Measurements from ENCODE around the gene ST8SIA6.
A peak's percentile ranks its signal among the peaks of the same experiment; 100 is the strongest.
"Not testable (repeated sequence)": the region's sequence is repeated elsewhere in the genome, so short reads cannot be mapped to it uniquely, and the experiment has no call there.

ST8SIA6 gene, protein sequence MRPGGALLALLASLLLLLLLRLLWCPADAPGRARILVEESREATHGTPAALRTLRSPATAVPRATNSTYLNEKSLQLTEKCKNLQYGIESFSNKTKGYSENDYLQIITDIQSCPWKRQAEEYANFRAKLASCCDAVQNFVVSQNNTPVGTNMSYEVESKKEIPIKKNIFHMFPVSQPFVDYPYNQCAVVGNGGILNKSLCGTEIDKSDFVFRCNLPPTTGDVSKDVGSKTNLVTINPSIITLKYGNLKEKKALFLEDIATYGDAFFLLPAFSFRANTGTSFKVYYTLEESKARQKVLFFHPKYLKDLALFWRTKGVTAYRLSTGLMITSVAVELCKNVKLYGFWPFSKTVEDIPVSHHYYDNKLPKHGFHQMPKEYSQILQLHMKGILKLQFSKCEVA

DNA sequence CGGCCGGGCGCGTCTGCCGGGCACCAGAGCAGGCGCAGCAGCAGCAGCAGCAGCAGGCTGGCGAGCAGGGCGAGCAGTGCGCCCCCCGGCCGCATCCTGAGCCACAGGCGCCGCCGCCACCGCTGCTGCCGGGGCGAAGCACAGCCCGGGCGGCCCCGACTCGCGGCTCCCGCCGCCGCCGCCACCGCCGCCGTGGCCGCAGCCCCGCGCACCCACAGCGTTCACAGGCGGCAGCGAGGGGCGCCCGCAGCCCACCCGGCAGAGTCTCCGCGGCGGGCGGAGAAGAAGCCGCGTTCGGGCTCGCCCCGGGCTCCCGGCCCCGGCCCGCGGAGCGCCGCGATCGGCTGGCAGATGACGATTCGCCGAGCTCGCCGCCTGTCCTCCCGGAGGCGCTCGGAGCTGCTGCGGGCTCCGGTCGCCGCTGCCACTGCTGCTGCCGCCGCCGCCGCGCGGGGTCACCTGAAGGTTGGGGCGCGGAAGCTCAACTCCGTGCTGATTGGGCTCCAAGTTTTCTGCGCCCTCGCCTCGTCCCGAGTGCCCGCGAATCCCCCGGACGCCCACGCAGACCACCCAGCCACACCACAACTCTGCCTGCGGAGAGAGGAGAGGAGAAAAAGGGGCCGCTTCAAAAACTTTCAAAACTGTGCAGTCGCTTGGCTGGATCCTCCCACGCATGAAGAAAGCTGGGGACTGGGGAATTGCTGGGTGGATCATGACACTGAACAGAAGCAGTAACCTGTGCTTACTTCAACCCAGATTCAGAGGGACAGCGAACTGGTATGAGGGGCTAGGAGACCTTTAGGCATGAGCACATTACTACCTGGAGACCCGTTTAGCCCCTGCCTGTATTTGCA, at the start of gene ST8SIA6:
ST8SIA6 (minus strand) TSS at position 435 of the 854 bp plus-strand sequence; CDS start at position 95, 340 bp downstream.
- Mint-ChIP-seq H3K27ac (ENCODE audit: low read depth) (peak within 1 kb of the TSS; percentile 86), H3K4me3 (peak within 1 kb of the TSS; percentile 89), H3K9me3 (peaks cover 4% of the 10 kb centered on the region), H3K36me3 (ENCODE audit: insufficient read depth) (peaks cover 12% of the 10 kb centered on the region), H3K27me3 (no peaks in the 10 kb centered on the region), H3K4me1 (peaks cover 26% of the 10 kb centered on the region)
- DNase-seq (ENCODE audit: low spot score in 2 of 2) = peak in 1 of 2 donors; percentile 38
- ATAC-seq (replicated peaks; ENCODE audit: extremely low read depth, poor library complexity, severe bottlenecking) = peak; percentile 54

DNA sequence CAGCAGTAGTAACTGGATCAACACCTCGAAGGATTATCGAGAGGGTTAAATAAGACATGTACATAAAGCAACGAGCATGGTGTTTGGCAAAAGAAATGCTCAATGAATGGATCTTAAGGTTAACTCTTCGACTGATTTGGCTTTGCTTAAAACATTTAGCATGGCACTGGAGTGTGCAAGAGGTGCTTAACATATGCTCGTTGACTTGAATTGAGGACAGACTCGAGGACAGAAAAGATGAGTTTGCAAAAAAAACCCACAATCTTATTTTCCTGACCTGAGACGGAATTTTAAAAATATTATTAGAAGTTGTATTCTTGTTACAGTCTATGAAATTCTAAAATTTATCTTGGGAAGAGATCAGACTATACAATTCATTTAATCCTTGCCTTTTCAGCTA, 49.4 kb upstream of the ST8SIA6 start:
- H3K4me1 Mint-ChIP-seq = peaks cover 51% of the 10 kb centered on the region
- no peaks in the 10 kb centered on the region for H3K27me3 Mint-ChIP-seq
- no peak for DNase-seq (ENCODE audit: low spot score in 2 of 2)
- ATAC-seq (replicated peaks; ENCODE audit: extremely low read depth, poor library complexity, severe bottlenecking) = no peak
- H3K36me3 Mint-ChIP-seq (ENCODE audit: insufficient read depth) = peaks cover 1% of the 10 kb centered on the region
- H3K27ac Mint-ChIP-seq (ENCODE audit: low read depth) = no peak overlapping the region
- H3K4me3 Mint-ChIP-seq = no peak overlapping the region
- peaks cover 4% of the 10 kb centered on the region for H3K9me3 Mint-ChIP-seq

GRCh38 chr10:17502814-17503213, 48.4 kb upstream of the ST8SIA6 start:
- ATAC-seq (replicated peaks; ENCODE audit: extremely low read depth, poor library complexity, severe bottlenecking) (no peak), DNase-seq (ENCODE audit: low spot score in 2 of 2) (no peak)
- Mint-ChIP-seq H3K9me3 (peaks cover 3% of the 10 kb centered on the region), H3K4me1 (peaks cover 41% of the 10 kb centered on the region), H3K27ac (ENCODE audit: low read depth) (peak overlapping the region; percentile 64), H3K36me3 (ENCODE audit: insufficient read depth) (peaks cover 1% of the 10 kb centered on the region), H3K4me3 (no peak overlapping the region), H3K27me3 (no peaks in the 10 kb centered on the region)

GRCh38 chr10:17499014-17499413, 44.6 kb upstream of the ST8SIA6 start:
- not testable (repeated sequence) for H3K4me3 Mint-ChIP-seq; H3K9me3 Mint-ChIP-seq; H3K27ac Mint-ChIP-seq (ENCODE audit: low read depth); H3K27me3 Mint-ChIP-seq; ATAC-seq (replicated peaks; ENCODE audit: extremely low read depth, poor library complexity, severe bottlenecking); DNase-seq (ENCODE audit: low spot score in 2 of 2); H3K36me3 Mint-ChIP-seq (ENCODE audit: insufficient read depth)
- H3K4me1 Mint-ChIP-seq = peaks cover 15% of the 10 kb centered on the region

GRCh38 chr10:17497446-17498030, 43.1 kb upstream of the ST8SIA6 start:
- peaks cover 6% of the 10 kb centered on the region for H3K4me1 Mint-ChIP-seq
- H3K27ac Mint-ChIP-seq (ENCODE audit: low read depth) = no peak overlapping the region
- no peaks in the 10 kb centered on the region for H3K36me3 Mint-ChIP-seq (ENCODE audit: insufficient read depth)
- DNase-seq (ENCODE audit: low spot score in 2 of 2) (no peak), ATAC-seq (replicated peaks; ENCODE audit: extremely low read depth, poor library complexity, severe bottlenecking) (no peak)
- H3K9me3 Mint-ChIP-seq = no peaks in the 10 kb centered on the region
- H3K4me3 Mint-ChIP-seq = no peak overlapping the region
- H3K27me3 Mint-ChIP-seq = no peaks in the 10 kb centered on the region

DNA sequence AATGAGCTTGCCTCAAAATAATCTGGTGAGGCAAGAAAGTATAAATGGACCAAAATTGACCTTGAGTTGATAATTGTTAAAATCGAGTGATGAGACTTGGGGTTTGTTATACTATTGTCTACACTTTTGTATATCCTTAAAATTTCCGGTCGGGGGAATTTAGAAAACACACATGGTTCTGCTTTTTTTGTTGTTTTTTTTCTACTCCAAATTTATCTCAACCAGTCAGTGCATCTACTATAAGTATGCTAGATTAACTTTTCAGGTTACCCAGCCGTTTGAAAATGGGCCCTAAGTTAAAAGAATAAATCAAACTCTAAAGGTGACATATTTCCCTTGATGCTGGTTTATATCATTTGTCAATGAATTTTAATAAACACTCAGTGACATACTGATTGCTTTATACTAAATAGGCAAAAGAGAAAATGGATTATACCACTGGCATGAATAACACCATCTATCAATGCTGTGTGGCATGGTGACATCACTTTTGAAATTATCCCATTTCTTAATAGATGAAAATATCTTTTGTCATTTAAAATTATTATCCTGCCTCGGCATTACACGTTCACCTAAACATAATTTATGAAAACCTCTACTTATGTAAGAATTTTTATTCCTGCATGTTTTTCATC, 40.3 kb upstream of the ST8SIA6 start:
- Mint-ChIP-seq H3K9me3 (no peaks in the 10 kb centered on the region), H3K36me3 (ENCODE audit: insufficient read depth) (no peaks in the 10 kb centered on the region), H3K4me3 (no peak overlapping the region), H3K4me1 (no peaks in the 10 kb centered on the region), H3K27me3 (no peaks in the 10 kb centered on the region), H3K27ac (ENCODE audit: low read depth) (no peak overlapping the region)
- ATAC-seq (replicated peaks; ENCODE audit: extremely low read depth, poor library complexity, severe bottlenecking) = no peak
- no peak for DNase-seq (ENCODE audit: low spot score in 2 of 2)

GRCh38 chr10:17488848-17489247, 34.5 kb upstream of the ST8SIA6 start:
- DNase-seq (ENCODE audit: low spot score in 2 of 2) = no peak
- H3K4me1 Mint-ChIP-seq = no peaks in the 10 kb centered on the region
- no peaks in the 10 kb centered on the region for H3K36me3 Mint-ChIP-seq (ENCODE audit: insufficient read depth)
- no peaks in the 10 kb centered on the region for H3K9me3 Mint-ChIP-seq
- no peak overlapping the region for H3K27ac Mint-ChIP-seq (ENCODE audit: low read depth)
- ATAC-seq (replicated peaks; ENCODE audit: extremely low read depth, poor library complexity, severe bottlenecking) = no peak
- H3K27me3 Mint-ChIP-seq = no peaks in the 10 kb centered on the region
- H3K4me3 Mint-ChIP-seq = no peak overlapping the region

GRCh38 chr10:17483079-17483478, 28.7 kb upstream of the ST8SIA6 start:
- no peaks in the 10 kb centered on the region for H3K36me3 Mint-ChIP-seq (ENCODE audit: insufficient read depth)
- H3K4me3 Mint-ChIP-seq = no peak overlapping the region
- no peaks in the 10 kb centered on the region for H3K27me3 Mint-ChIP-seq
- no peak for DNase-seq (ENCODE audit: low spot score in 2 of 2)
- H3K9me3 Mint-ChIP-seq = no peaks in the 10 kb centered on the region
- no peaks in the 10 kb centered on the region for H3K4me1 Mint-ChIP-seq
- ATAC-seq (replicated peaks; ENCODE audit: extremely low read depth, poor library complexity, severe bottlenecking) = no peak
- no peak overlapping the region for H3K27ac Mint-ChIP-seq (ENCODE audit: low read depth)

DNA sequence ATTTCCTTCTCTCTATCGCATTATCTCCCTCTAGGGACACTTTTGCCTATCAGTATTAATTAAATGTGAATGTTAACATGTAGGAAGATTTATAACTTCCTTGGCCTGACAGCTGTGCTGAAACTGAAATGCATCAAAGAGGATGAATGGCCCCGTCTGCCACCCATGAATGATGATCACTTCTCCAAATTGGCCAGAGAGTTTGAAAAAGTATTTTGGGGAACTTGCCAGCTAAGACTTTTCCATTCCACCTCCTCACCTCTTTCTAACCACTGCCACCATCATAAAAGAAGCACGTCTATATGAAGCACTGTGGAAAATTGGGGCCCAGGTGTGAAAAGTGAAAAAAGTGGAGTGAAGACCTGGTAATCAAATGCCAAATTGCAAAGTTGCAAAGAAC, 25.4 kb upstream of the ST8SIA6 start:
- Mint-ChIP-seq H3K36me3 (ENCODE audit: insufficient read depth) (no peaks in the 10 kb centered on the region), H3K27me3 (no peaks in the 10 kb centered on the region), H3K4me1 (no peaks in the 10 kb centered on the region), H3K9me3 (no peaks in the 10 kb centered on the region), H3K4me3 (no peak overlapping the region), H3K27ac (ENCODE audit: low read depth) (no peak overlapping the region)
- ATAC-seq (replicated peaks; ENCODE audit: extremely low read depth, poor library complexity, severe bottlenecking) (no peak), DNase-seq (ENCODE audit: low spot score in 2 of 2) (no peak)

DNA sequence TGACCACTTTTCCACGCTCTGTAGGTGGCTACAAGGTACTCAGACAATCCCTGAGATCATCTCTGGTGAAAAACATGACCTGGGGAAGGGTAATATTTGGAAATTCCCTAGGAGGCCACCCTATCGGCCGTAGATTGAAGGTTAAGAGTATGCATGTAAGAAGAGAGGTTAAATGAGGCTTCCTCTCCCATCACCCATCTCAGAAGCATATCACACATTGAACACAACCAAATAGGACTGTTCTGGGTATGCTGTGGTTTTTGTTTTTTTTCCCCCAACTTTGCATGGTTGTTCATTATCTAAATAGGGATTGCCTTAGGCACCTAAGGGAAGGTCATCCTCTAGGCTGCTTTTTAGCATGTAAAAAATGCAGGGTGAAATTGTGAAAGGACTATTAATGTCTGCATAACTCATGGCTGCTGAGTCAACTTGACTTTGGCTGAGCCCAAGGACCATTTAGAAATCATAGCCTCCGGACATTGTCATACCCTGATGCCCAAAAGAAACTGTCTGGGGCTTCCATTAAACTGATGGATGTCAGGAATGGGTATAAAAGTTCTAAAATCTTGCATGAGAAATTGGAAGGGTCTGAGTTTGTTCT, 24.7 kb upstream of the ST8SIA6 start:
- Mint-ChIP-seq H3K4me3 (no peak overlapping the region), H3K27ac (ENCODE audit: low read depth) (no peak overlapping the region), H3K4me1 (no peaks in the 10 kb centered on the region), H3K9me3 (no peaks in the 10 kb centered on the region), H3K27me3 (no peaks in the 10 kb centered on the region), H3K36me3 (ENCODE audit: insufficient read depth) (no peaks in the 10 kb centered on the region)
- ATAC-seq (replicated peaks; ENCODE audit: extremely low read depth, poor library complexity, severe bottlenecking) (no peak), DNase-seq (ENCODE audit: low spot score in 2 of 2) (no peak)

DNA sequence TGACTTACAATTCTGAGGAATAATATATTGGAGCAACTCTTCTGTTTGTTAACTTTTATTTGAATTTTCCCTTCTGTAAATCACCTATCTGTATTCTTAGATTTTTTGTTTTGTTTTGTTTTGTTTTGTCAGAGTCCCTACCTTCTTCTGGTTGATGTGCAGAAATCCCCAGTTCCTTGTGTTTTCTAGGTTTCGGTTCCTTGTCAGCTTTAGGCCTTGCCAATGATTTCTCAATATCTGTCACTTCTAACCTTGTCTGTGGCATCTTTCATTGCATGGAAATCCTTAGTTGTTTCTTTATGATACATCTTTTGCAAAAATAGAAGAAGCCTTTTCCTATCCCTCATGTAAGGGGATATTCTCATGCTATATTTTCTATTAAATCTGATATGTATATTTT, 21.7 kb upstream of the ST8SIA6 start:
- DNase-seq (ENCODE audit: low spot score in 2 of 2) (no peak), ATAC-seq (replicated peaks; ENCODE audit: extremely low read depth, poor library complexity, severe bottlenecking) (no peak)
- Mint-ChIP-seq H3K4me1 (no peaks in the 10 kb centered on the region), H3K27ac (ENCODE audit: low read depth) (no peak overlapping the region), H3K27me3 (no peaks in the 10 kb centered on the region), H3K4me3 (no peak overlapping the region), H3K36me3 (ENCODE audit: insufficient read depth) (no peaks in the 10 kb centered on the region), H3K9me3 (no peaks in the 10 kb centered on the region)

GRCh38 chr10:17475661-17476060, 21.3 kb upstream of the ST8SIA6 start:
- DNase-seq (ENCODE audit: low spot score in 2 of 2) (no peak), ATAC-seq (replicated peaks; ENCODE audit: extremely low read depth, poor library complexity, severe bottlenecking) (no peak)
- no peaks in the 10 kb centered on the region for H3K27me3 Mint-ChIP-seq
- no peak overlapping the region for H3K27ac Mint-ChIP-seq (ENCODE audit: low read depth)
- no peaks in the 10 kb centered on the region for H3K4me1 Mint-ChIP-seq
- H3K36me3 Mint-ChIP-seq (ENCODE audit: insufficient read depth) = no peaks in the 10 kb centered on the region
- no peak overlapping the region for H3K4me3 Mint-ChIP-seq
- H3K9me3 Mint-ChIP-seq = no peaks in the 10 kb centered on the region

Measured in central memory CD8-positive, alpha-beta T cell (primary cell).